GM19463 (cell line): ENCODE data around the gene CAMSAP1.

Experiments used
- ATAC-seq: cut with Tn5 transposase; IDR thresholded peaks from one replicate; pipeline ENCODE4 v1.9.1; 2021; ENCODE audit warnings: mild to moderate bottlenecking, moderate library complexity; ENCODE audit not compliant: unreplicated experiment

Gene CAMSAP1

GRCh38 chr9:135883410-135884089, 23.8 kb downstream of the CAMSAP1 start:
- ATAC-seq: no peak

GRCh38 chr9:135882011-135882410, 25.3 kb downstream of the CAMSAP1 start:
- ATAC-seq: no peak

GRCh38 chr9:135880438-135880837, 26.9 kb downstream of the CAMSAP1 start:
- no peak for ATAC-seq

- no peak for ATAC-seq
Observed at GRCh38 chr9:135879619-135880018, 27.7 kb downstream of the CAMSAP1 start.

GRCh38 chr9:135879237-135879601, 28.1 kb downstream of the CAMSAP1 start:
- no peak for ATAC-seq

GRCh38 chr9:135878528-135879236, 28.7 kb downstream of the CAMSAP1 start:
- ATAC-seq: no peak

- no peak for ATAC-seq
Observed at GRCh38 chr9:135877791-135878527, 29.4 kb downstream of the CAMSAP1 start.

- no peak for ATAC-seq
Observed at GRCh38 chr9:135876936-135877335, 30.4 kb downstream of the CAMSAP1 start.

- no peak for ATAC-seq
Observed at GRCh38 chr9:135874859-135875258, 32.5 kb downstream of the CAMSAP1 start.

- ATAC-seq: no peak
Observed at GRCh38 chr9:135869909-135870308, 37.4 kb downstream of the CAMSAP1 start.

GRCh38 chr9:135865531-135865930, 41.8 kb downstream of the CAMSAP1 start:
- no peak for ATAC-seq

- ATAC-seq: no peak
Observed at GRCh38 chr9:135864447-135865049, 42.8 kb downstream of the CAMSAP1 start.

GRCh38 chr9:135862809-135863208, 44.5 kb downstream of the CAMSAP1 start:
- ATAC-seq: no peak

- no peak for ATAC-seq
Observed at GRCh38 chr9:135858491-135859185, 48.7 kb downstream of the CAMSAP1 start.

- no peak for ATAC-seq
Observed at GRCh38 chr9:135857843-135858242, 49.5 kb downstream of the CAMSAP1 start.

- no peak for ATAC-seq
Observed at GRCh38 chr9:135857371-135857786, 50.0 kb downstream of the CAMSAP1 start.

GRCh38 chr9:135851748-135852147, 55.6 kb downstream of the CAMSAP1 start:
- ATAC-seq: no peak

GRCh38 chr9:135850737-135851136, 56.6 kb downstream of the CAMSAP1 start:
- no peak for ATAC-seq

- no peak for ATAC-seq
Observed at GRCh38 chr9:135849181-135849580, 58.2 kb downstream of the CAMSAP1 start.

- no peak for ATAC-seq
Observed at GRCh38 chr9:135848341-135849047, 58.9 kb downstream of the CAMSAP1 start.
